HCT116 (cell line): Measurements from ENCODE around the gene CRY1. TPM values are rescaled to one million over a fixed set of nuclear protein-coding genes. Genes with fewer than 3 reads are reported as not detected.

Experiments
- ATAC-seq: fragments of 200-7000 bp; cut with Tn5 transposase; 2 replicates; pipeline ENCODE4 v1.9.1; 2020; ENCODE audit warnings: mild to moderate bottlenecking, moderate library complexity
- BruUV-seq: library from RNA; stranded (reverse); fragments of 400-500 nt; replicated peaks from 2 replicates; lab custom pipeline; 2021; lab: Mats Ljungman, UMichigan
- CTCF ChIA-PET: fragments of 300-600 bp; sonication (Branson Sonifier 250); formaldehyde crosslinking; loops from one replicate; lab custom pipeline; 2021; ENCODE audit warnings: antibody characterized with exemption; lab: Charles Lee
- POLR2A ChIA-PET: fragments of 300-600, 350-600 bp; sonication (Branson Sonifier 250); formaldehyde crosslinking; loops from one replicate; lab custom pipeline; 2021; ENCODE audit warnings: antibody characterized with exemption; lab: Charles Lee
- RAD21 ChIA-PET, 2 experiments: fragments of 300-600 bp; sonication (Branson Sonifier 250); formaldehyde crosslinking; loops; one replicate each; lab custom pipeline; 2023; ENCODE audit warnings: low total read pairs in 2 of 2; ENCODE audit not compliant: uncharacterized antibody in 2 of 2, unreplicated experiment in 2 of 2, low non-redundant PET in 1 of 2; lab: Charles Lee
- DNase-seq: peaks from one replicate; pipeline ENCODE4 v3.0.0-alpha.2; 2010; ENCODE audit warnings: low read depth, low spot score
- H2AFZ ChIP-seq: fragments of 200-600 bp; shearing (Covaris generic), sonication (generic); 2 replicates; pipeline ENCODE4 v1.6.1; 2017; ENCODE audit warnings: low read depth, mixed run types, mixed read lengths, antibody characterized with exemption, low read length; ENCODE audit not compliant: poor library complexity, severe bottlenecking
- H3K27ac ChIP-seq: 2 replicates; pipeline ENCODE4 v1.5.1; 2012; ENCODE audit warnings: low read depth, low read length
- H3K27me3 ChIP-seq: fragments of 200-600 bp; sonication (generic); 2 replicates; pipeline ENCODE4 v1.6.1; 2016; ENCODE audit warnings: mixed run types, low read length, mixed read lengths; ENCODE audit not compliant: insufficient read depth
- H3K36me3 ChIP-seq, 2 experiments: fragments of 200-500 bp in 1 of 2; fragments of 200-600 bp in 1 of 2; sonication (Bioruptor generic) in 1 of 2; sonication (generic) in 1 of 2; 2 replicates each; pipeline versions ENCODE4 v1.5.1 to v1.6.1; 2014 to 2016; ENCODE audit warnings: low read length in 2 of 2, inconsistent platforms in 1 of 2, mixed read lengths in 1 of 2, mixed run types in 1 of 2; ENCODE audit not compliant: insufficient read depth in 2 of 2, control insufficient read depth in 1 of 2
- H3K4me1 ChIP-seq, 2 experiments: fragments of 200-600 bp in 1 of 2; sonication (generic) in 1 of 2; 2 replicates each; pipeline versions ENCODE4 v1.5.1 to v1.6.1; 2012 to 2017; ENCODE audit warnings: low read length in 2 of 2, inconsistent platforms in 1 of 2, mild to moderate bottlenecking in 1 of 2, mixed read lengths in 1 of 2, mixed run types in 1 of 2, moderate library complexity in 1 of 2; ENCODE audit not compliant: insufficient read depth in 2 of 2, control insufficient read depth in 1 of 2
- H3K4me2 ChIP-seq: fragments of 200-600 bp; sonication (generic); 2 replicates; pipeline ENCODE4 v1.6.1; 2017; ENCODE audit warnings: mixed run types, low read length, mixed read lengths
- H3K4me3 ChIP-seq, 2 experiments: fragments of 200-600 bp in 1 of 2; sonication (generic) in 1 of 2; replicated peaks in 1 of 2; 2 replicates each; pipeline ENCODE4 v1.5.1; 2011 to 2016; ENCODE audit warnings: low read length in 2 of 2, control low read depth in 1 of 2, low read depth in 1 of 2, mild to moderate bottlenecking in 1 of 2, mixed read lengths in 1 of 2, mixed run types in 1 of 2
- H3K79me2 ChIP-seq: fragments of 200-600 bp; sonication (generic); 2 replicates; pipeline ENCODE4 v1.6.1; 2017; ENCODE audit warnings: mild to moderate bottlenecking, mixed run types, low read length, moderate library complexity, mixed read lengths; ENCODE audit not compliant: insufficient read depth
- H3K9ac ChIP-seq: fragments of 200-600 bp; sonication (generic); 2 replicates; pipeline ENCODE4 v1.6.1; 2016; ENCODE audit warnings: low read length, mixed read lengths
- H3K9me2 ChIP-seq: fragments of 200-600 bp; sonication (generic), shearing (Covaris generic); 2 replicates; pipeline ENCODE4 v1.6.1; 2017; ENCODE audit warnings: mixed run types, mild to moderate bottlenecking, moderate library complexity; ENCODE audit not compliant: insufficient read depth
- H3K9me3 ChIP-seq, 2 experiments: fragments of 200-500 bp in 1 of 2; fragments of 200-600 bp in 1 of 2; sonication (Bioruptor generic) in 1 of 2; sonication (generic) in 1 of 2; 2 replicates each; pipeline ENCODE4 v1.6.1; 2014 to 2017; ENCODE audit warnings: low read length in 2 of 2, mixed read lengths in 2 of 2, inconsistent platforms in 1 of 2, low read depth in 1 of 2, mild to moderate bottlenecking in 1 of 2, mixed run types in 1 of 2, moderate library complexity in 1 of 2; ENCODE audit not compliant: control insufficient read depth in 1 of 2, insufficient read depth in 1 of 2
- H4K20me1 ChIP-seq: fragments of 200-600 bp; sonication (generic), shearing (Covaris generic); 2 replicates; pipeline ENCODE4 v1.6.1; 2017; ENCODE audit warnings: mixed run types, mild to moderate bottlenecking, moderate library complexity; ENCODE audit not compliant: insufficient read depth
- CEBPB ChIP-seq: IDR thresholded peaks from 2 replicates; pipeline ENCODE4 v1.6.1; 2012; ENCODE audit warnings: low read depth
- EGR1 ChIP-seq: IDR thresholded peaks from 2 replicates; pipeline ENCODE4 v1.6.1; 2012; ENCODE audit warnings: low read depth
- EZH2 ChIP-seq: fragments of 200-600 bp; sonication (generic); IDR thresholded peaks from 2 replicates; pipeline ENCODE4 v1.6.1; 2017; ENCODE audit warnings: antibody characterized with exemption, mixed run types
- EZH2phosphoT487 ChIP-seq: fragments of 200-600 bp; IDR thresholded peaks from 2 replicates; pipeline ENCODE4 v1.6.1; 2018; ENCODE audit warnings: antibody characterized with exemption, borderline replicate concordance
- POLR2A ChIP-seq: IDR thresholded peaks from 2 replicates; pipeline ENCODE4 v1.7.0; 2011; ENCODE audit warnings: borderline replicate concordance; ENCODE audit not compliant: insufficient read depth, insufficient read length; ENCODE audit errors: extremely low read depth
- POLR2AphosphoS5 ChIP-seq: IDR thresholded peaks from 2 replicates; pipeline ENCODE4 v1.6.1; 2011; ENCODE audit warnings: mild to moderate bottlenecking, low read depth, low read length, moderate library complexity
- RAD21 ChIP-seq: IDR thresholded peaks from 2 replicates; pipeline ENCODE4 v1.6.1; 2012; ENCODE audit warnings: low read depth, mild to moderate bottlenecking
- SP1 ChIP-seq: IDR thresholded peaks from 2 replicates; pipeline ENCODE4 v1.6.1; 2012; ENCODE audit warnings: low read depth
- TCF7L2 ChIP-seq: IDR thresholded peaks from 2 replicates; pipeline ENCODE4 v1.7.0; 2011; ENCODE audit warnings: borderline replicate concordance, inconsistent platforms; ENCODE audit not compliant: insufficient read depth, insufficient read length; ENCODE audit errors: extremely low read depth
- YY1 ChIP-seq: IDR thresholded peaks from 2 replicates; pipeline ENCODE4 v1.6.1; 2011; ENCODE audit warnings: low read length, low read depth, moderate library complexity, mild to moderate bottlenecking; ENCODE audit not compliant: insufficient replicate concordance; ENCODE audit errors: extremely low read depth
- ZBTB33 ChIP-seq: IDR thresholded peaks from 2 replicates; pipeline ENCODE4 v1.6.1; 2011; ENCODE audit warnings: mild to moderate bottlenecking, low read length, moderate library complexity; ENCODE audit not compliant: insufficient replicate concordance; ENCODE audit errors: extremely low read depth
- ZNF274 ChIP-seq: fragments of 200-500 bp; sonication (Bioruptor generic); IDR thresholded peaks from 2 replicates; pipeline ENCODE4 v1.6.1; 2014; ENCODE audit warnings: mild to moderate bottlenecking, low read depth, low read length, inconsistent platforms
- intact Hi-C: fragments of 100-400 bp; cut with micrococcal nuclease; formaldehyde crosslinking; loops from 2 replicates; pipeline ENCODE4 v1.10.0; 2022
- total RNA-seq: library from RNA; stranded (reverse); gene quantifications from one replicate; pipeline ENCODE4 v1.2.1, GENCODE V29; 2021; ENCODE audit not compliant: unreplicated experiment
- TF ChIP-seq, protein P1 (sequence below): IDR thresholded peaks from 2 replicates; pipeline ENCODE4 v1.6.1; 2012
- TF ChIP-seq, protein P2 (sequence below): IDR thresholded peaks from 2 replicates; pipeline ENCODE4 v1.6.1; 2012; ENCODE audit warnings: low read depth
- TF ChIP-seq, protein P3 (sequence below): IDR thresholded peaks from 2 replicates; pipeline ENCODE4 v1.6.1; 2012

Gene CRY1
- total RNA-seq, 1 experiment from 2014 or later: 16.3 TPM

- no peak overlapping the region for H3K4me2 ChIP-seq
- TF ChIP-seq EZH2 (no peak), EZH2phosphoT487 (no peak), ZBTB33 (no peak), ZNF274 (no peak), YY1 (no peak), RAD21 (no peak), TCF7L2 (no peak), POLR2AphosphoS5 (no peak), CEBPB (no peak), POLR2A (no peak), SP1 (no peak), EGR1 (no peak)
- TF ChIP-seq, protein P1, sequence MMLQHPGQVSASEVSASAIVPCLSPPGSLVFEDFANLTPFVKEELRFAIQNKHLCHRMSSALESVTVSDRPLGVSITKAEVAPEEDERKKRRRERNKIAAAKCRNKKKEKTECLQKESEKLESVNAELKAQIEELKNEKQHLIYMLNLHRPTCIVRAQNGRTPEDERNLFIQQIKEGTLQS: no peak
- TF ChIP-seq, protein P2, sequence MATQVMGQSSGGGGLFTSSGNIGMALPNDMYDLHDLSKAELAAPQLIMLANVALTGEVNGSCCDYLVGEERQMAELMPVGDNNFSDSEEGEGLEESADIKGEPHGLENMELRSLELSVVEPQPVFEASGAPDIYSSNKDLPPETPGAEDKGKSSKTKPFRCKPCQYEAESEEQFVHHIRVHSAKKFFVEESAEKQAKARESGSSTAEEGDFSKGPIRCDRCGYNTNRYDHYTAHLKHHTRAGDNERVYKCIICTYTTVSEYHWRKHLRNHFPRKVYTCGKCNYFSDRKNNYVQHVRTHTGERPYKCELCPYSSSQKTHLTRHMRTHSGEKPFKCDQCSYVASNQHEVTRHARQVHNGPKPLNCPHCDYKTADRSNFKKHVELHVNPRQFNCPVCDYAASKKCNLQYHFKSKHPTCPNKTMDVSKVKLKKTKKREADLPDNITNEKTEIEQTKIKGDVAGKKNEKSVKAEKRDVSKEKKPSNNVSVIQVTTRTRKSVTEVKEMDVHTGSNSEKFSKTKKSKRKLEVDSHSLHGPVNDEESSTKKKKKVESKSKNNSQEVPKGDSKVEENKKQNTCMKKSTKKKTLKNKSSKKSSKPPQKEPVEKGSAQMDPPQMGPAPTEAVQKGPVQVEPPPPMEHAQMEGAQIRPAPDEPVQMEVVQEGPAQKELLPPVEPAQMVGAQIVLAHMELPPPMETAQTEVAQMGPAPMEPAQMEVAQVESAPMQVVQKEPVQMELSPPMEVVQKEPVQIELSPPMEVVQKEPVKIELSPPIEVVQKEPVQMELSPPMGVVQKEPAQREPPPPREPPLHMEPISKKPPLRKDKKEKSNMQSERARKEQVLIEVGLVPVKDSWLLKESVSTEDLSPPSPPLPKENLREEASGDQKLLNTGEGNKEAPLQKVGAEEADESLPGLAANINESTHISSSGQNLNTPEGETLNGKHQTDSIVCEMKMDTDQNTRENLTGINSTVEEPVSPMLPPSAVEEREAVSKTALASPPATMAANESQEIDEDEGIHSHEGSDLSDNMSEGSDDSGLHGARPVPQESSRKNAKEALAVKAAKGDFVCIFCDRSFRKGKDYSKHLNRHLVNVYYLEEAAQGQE: no peak
- TF ChIP-seq, protein P3, sequence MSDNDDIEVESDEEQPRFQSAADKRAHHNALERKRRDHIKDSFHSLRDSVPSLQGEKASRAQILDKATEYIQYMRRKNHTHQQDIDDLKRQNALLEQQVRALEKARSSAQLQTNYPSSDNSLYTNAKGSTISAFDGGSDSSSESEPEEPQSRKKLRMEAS: no peak
- H3K9me3 ChIP-seq: peaks cover 0 to 9% of the 10 kb centered on the region in 2 experiments; a peak in 2 of 4 replicates
- H3K4me3 ChIP-seq: no peak overlapping the region
- no peaks in the 10 kb centered on the region for H4K20me1 ChIP-seq
- ChIA-PET CTCF (no interaction called here), POLR2A (no interaction called here), RAD21 (no interaction called here)
- no peak for DNase-seq
- H3K36me3 ChIP-seq: no peaks in the 10 kb centered on the region
- no peak overlapping the region for H3K9ac ChIP-seq
- H3K4me1 ChIP-seq: peaks cover 21 to 25% of the 10 kb centered on the region in 2 experiments; a peak in 3 of 4 replicates
- no peaks in the 10 kb centered on the region for H3K79me2 ChIP-seq
- no peak overlapping the region for H3K27ac ChIP-seq
- intact Hi-C loops: no loop called here
- H3K9me2 ChIP-seq: no peaks in the 10 kb centered on the region
- H3K27me3 ChIP-seq: no peaks in the 10 kb centered on the region
- BruUV-seq: no TSS peak
- H2AFZ ChIP-seq: no peak overlapping the region
- no peak for ATAC-seq
Measured at GRCh38 chr12:106950591-106950990, 142.8 kb downstream of the CRY1 start.
